ENCODE data around the gene EHD3.

Gene EHD3

DNA sequence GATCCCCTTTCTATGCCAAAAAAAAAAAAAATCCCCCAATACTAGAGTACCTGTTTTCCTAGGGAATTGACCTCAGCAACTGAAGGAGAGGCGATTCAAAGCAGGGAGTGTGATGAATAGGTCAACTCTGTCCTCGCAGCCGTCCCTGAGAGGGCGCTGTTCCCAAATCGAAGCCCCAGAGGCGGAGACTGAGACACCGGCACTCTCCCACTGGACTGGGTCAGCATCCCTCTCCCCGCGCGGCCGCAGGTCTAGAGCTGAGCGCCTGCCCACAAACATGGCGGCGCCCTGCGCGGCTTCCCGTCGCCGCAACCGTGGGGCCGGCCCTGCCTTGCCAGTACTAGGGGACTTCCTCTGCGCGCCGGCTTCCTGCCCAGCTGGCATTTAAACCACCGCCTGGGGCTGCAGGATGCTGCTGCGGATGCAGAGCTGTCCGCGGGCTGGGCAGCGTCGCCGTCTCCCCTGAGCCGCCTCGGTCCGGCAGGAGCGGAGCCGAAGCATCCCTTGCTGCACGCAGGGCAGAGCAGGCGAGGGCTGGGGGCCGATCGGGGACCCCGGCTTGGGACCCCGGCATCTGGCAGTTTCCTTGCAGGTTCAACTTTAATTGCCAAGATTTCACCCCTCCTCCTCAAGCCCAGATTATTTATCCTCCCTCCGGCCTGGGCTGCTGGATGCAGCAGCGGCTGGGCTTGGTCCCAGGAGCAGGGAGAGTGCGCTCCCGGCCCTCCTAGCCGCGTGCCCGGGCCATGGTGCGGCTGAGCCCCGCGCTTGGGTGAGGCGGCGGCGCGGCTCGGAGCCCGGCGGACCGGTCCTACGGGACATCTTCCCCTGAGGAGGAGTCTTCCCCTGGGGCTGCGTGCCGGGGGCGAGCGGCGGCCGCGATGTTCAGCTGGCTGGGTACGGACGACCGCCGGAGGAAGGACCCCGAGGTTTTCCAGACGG, at the start of gene EHD3:
TSS of gene EHD3 (plus strand) at position 412 of the 942 bp plus-strand sequence. CDS start at position 882, 470 bp downstream.
- DNase-seq, result peak; percentile 31 to 68 (median 48)

DNA sequence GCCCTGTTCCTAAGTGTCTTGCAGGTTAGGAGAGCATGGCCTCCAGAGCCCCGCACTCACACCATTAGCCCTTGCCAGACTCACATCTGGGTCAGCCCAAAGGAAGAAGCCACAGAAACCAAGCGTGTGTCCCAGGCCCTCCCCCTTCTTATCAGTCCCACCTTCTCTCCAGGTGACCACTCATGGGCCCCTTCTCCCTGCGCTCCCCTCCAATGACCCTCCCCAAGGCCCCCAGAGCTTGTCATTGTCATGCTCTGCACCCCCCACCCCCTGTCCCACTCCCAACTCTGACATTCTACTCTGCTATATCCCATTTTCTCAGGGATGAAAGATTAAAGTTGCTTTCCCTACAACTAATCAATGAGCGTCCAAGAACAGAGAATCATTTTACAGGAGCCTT, 46.8 kb upstream of the EHD3 start:
- no peak for DNase-seq

DNA sequence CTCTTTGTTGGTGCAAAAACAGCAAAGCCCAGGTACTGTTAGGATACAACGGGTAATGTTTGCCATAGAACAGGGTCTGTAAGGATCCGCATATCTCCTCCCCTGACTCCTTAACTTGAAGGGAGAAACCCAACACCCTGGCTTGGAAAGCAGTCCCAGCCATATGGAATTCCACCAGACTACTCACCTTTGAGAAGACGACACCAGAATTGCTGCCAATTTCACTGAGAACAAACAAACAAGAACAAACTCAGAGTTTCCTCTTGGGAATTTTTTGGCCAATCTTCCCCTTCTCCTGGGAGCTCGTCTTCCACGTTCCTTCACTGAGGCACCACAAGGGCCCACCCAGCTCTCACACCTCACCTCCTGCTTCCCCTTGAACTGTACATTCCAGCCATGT, 45.8 kb upstream of the EHD3 start:
- DNase-seq, result no peak

DNA sequence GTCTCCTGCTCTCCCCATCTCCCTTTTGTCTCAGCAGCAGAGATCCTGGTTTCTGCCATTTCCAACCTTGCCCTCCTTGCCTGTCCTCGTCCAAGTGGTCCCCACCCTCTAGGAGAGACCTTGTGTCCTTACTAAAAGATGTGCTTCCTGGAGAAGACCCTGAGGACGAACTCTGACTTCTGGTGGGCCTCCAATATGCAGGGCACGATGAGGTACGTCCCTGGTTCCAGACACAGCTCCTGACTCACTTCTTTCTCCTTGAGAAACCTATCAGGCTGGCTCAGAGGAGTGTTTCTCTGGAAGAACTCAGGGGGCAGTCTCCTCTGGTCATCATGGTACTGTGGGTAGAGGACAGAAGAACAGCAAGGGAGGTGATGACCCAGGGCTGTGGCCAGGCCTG, 44.8 kb upstream of the EHD3 start:
- no peak for DNase-seq

DNA sequence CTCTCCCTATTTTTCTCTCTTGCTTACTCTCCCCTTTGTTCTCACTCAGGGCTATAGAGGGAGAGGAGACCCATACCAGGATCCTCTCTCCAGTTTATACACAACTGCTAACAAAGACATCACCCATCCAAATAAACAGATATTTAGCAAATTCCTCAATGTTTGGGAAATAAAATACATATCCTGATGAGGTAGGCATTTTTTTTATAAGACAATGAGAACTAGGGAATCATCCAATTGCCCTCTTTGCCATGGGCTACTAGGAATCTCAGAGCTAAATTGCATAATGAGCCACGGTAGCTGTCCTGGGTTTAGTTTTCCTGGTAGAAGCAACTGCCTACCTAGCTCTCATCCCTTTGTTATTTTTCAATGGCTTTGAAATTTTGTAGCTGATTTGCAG, 43.8 kb upstream of the EHD3 start:
- no peak for DNase-seq

DNA sequence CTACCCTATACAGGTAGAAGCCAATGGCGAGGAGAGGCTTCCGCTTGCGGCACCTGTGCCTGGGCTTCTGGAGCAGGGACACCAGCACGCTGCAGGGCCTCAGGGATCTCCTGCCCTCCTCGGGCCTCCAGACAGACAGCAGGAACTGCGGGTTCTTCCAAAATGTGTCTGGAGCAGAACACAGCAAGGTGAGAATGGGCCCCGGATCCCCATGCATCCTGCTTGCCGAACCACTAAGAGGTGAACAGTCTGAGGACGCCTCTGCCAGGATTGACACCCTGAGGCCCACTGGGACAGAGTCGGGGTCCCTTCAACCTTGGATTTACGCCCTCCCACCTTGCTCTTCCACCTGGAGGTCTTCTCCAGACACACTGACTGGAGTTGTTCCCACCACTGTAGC, 42.0 kb upstream of the EHD3 start:
- no peak for DNase-seq

DNA sequence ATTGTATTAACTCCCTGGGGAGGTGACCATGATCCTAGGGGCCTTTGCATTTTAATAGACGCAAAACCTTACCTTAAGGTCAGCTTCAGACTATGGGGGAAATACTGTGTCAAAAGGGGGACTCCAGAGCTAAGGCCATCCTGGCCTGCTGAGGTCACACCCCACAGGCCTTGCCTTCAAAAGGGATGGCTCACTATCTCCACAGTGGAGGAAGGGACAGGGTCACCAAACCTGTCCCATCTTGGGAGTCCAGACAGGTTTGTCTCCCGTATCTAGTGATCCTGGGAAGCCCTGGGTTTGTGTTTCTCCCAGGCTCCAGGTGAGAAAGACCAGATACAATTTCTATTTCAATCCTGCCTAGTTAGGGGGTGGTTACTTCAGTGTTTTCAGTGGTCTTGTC, 41.6 kb upstream of the EHD3 start:
- DNase-seq, result no peak

DNA sequence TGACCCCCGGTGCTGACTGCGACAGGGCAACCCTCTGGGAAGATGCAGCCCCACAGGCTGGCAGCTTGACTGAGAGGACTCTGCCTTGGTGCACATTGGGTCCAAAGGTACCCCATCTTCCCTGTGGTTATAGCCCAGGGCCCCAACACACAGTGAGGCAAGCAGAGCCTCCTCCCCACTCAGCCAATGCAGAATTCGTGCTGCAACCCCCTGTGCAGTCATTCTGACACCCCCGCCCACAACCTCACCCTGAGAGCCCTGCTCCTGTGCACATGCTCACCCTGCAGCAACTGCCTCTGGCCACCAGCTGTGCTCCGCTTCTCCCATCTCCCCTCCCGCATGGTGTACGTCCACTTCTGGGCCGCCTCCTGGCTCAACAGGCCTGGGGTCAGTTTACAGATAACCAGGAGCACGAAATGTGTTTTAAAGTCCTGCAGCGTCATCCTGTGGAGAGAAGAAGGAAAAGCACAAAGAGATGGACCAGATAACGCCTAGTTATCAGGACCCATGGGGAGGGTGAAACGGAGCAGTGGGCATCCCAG, 41.0 kb upstream of the EHD3 start:
- no peak for DNase-seq

DNA sequence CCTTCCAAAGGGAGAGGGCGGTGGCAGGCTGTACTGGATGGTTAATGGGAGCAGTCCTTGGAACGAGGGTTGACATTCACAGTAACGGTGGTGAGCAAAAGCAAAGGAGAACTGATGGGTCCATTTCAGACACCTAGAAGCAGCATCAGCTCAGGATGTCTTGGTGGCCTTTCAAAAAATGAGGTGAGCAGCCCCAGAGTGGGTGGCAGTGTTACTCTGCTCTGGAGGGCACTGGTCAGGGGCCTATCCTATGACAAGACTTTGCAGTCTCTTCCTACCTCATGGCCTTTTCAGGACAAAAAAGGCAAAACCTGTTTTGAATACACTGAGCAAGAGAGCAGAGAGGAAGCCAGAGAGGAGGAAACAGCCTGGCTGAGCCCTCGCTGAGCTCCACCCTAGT, 40.1 kb upstream of the EHD3 start:
- DNase-seq, result no peak

DNA sequence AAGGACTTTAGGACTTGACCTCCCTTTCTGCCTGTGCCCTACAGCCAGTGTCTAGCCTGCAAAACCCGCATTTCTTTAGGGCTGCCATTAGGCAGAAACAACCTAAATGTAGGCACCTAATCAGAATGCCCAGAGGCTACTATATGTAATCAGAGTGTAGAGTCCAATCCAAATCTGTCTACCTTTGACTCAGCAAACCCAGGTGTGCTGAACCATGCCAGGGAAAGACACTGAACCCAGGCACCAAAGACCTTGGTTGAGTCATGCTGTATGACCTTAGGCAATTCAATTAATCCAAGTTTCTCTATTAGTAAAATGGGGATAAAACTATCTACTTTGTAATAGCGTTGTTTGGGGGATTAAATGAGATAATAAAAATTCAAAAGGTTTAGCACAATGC, 37.3 kb upstream of the EHD3 start:
- DNase-seq, result no peak

DNA sequence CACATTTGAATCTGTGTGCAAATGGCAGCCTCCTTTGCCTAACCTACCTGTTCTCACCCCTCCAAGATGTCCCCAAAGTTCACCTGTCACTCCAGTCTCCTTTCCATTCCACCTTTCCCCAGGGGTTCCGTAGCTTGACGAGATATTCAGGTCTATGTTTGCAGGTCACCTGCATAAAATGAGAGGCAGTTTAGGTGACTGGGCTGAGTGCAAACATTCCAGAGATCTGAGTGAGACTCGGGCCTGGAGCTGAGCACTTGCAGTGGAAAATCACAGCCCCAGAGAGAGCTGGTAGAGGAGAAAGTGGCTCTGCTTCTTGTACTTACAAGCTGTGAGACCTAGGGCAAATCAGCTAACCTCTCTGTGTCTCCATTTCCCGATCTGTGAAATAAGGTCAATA, 36.8 kb upstream of the EHD3 start:
- no peak for DNase-seq

DNA sequence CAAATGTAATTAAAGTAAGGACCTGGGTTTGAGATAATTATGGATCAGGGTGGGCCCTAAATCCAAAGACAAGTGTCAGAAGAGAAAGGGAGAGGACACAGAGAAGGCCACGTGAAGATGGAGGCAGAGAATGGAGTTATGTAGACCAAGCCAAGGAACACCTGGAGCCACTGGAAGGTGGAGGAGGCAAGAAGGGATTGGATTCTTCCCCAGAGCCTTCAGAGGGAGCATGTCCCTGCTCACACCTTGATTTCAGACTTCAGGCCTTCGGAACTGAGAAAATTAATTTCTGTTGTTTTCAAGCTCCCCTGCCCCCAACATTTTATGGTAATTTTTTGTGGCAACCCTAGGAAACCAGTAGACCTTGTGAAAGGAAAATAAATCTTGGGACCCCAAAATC, 36.3 kb upstream of the EHD3 start:
- DNase-seq, result no peak

DNA sequence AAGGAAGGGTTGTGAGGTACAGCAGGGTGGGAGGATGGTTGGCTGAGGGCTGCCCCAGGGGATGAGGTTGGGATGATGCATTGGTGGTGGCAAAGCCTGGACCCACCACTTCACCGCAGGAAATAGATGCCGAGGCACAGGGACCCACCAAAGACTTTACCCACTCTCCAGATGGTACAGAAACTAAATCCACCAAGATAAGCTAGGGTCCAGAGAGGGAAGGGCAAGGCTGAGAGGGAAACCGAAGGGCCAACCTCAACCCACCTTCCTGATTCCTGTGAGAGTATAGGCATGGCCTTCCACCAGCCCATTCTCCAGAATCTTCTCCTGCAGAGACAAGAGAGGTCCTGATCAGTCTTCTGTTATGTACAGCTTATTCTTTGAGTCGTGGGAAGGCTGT, 34.7 kb upstream of the EHD3 start:
- DNase-seq, result no peak

DNA sequence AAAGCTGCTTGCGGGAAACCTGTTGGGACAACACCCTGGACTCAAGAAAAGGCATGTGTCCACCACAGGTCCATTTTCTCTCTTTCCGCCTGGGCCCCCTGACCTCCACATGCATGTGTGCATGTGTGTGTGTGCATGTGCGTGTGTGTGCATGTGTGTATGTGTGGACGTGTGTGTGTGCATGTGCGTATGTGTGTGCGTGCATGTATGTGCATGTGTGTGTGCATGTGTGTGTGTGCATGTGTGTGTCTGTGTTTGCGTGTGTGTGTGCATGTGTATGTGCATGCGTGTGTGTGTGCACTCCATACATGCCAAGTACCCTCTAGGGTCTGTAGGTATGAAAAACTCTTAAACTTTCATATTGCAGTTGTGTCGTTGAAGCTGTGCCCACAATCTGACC, 33.0 kb upstream of the EHD3 start:
- no peak for DNase-seq

DNA sequence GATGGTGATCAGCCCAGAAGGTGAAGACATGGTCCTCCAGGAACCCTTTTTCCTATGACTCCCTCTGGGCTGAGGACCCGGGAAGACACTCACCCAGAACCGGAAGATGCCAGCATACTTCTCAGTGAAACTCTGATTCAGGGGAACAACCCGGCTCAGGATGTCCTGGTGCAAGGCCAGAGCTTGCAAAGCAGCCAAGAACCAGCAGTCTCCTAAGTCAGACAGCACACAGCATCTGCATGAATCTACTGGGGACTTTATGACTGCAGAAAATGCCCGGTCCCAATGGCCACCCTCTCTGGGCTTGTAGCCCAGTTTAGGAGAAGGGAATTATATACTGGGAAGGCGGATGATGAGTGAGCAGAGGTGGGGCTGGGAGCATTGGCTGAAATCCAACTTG, 31.9 kb upstream of the EHD3 start:
- DNase-seq, result no peak

DNA sequence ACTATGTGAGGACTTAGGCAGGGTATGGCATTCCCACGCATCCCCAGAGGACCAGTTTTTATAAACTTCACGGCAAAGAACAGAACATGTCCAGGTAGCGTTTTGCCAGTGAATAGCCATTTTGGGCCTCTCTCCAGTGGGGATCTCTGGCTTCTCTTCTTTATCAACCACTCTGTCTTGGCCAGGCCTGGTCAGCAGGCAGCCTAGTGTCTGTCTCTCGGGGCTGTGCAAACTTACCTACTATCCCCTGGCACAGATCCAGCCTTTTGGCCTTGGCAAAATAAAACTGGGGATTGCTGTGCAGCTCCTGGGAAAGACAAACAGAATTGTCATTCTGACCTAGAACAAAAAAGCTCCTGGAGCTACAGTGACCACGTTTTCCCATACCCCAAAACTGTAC, 31.1 kb upstream of the EHD3 start:
- no peak for DNase-seq

DNA sequence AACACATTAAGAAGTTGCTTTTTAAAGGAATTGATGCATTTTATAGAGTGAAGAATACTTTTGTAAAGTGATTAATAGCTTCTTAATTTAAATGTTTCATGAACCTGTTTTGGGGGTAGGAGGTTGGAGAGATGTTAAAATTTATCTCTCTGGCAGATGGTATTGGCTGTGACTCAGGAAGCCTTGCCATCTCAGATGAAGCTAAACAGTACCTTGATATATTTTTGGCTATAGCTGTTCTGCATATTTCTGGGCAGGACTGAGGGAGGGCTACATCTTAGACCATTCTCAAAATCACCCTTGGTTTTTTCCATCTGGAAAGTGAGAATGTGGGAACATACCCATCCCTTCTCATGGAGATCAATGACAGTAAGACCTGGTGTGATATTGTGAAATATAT, 30.0 kb upstream of the EHD3 start:
- no peak for DNase-seq

DNA sequence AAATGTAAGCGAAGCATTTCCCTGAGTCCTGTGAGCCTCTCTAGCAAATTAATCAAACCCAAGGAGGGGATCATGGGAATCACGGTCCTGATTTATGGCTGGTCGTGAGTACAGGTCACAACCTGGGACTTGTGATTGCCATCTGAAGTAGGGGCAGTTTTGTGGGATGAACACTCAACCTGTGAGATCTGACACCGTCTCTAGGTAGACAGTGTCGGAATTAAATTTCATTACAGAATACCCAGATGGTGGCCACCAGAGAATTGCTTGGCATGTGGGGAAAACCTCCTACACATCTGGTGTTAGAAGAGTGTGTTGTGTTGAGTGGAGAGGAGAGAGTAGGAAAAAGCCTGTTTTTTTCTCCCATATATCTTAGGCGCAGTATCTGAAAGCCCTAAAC, 29.2 kb upstream of the EHD3 start:
- DNase-seq, result no peak

DNA sequence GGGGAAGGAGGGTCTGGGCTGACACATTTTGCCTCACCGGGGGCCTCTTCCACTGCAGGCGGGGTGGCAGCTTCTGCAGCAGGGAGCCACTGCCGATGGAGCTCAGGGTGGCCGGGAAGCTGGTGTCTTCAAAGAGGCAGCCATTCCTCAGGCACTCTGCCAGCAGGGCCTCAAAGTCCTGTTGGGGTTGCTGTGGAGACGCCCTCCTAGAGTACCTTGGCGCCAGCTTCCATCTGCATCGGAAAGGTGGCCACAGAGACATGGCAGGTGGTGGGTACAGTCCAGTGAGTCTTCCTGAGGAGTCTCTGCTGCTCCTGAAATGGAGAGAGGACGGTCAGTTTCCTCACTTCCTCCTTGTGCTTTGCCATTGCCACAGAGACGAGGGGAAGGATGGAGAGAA, 28.8 kb upstream of the EHD3 start:
- no peak for DNase-seq

DNA sequence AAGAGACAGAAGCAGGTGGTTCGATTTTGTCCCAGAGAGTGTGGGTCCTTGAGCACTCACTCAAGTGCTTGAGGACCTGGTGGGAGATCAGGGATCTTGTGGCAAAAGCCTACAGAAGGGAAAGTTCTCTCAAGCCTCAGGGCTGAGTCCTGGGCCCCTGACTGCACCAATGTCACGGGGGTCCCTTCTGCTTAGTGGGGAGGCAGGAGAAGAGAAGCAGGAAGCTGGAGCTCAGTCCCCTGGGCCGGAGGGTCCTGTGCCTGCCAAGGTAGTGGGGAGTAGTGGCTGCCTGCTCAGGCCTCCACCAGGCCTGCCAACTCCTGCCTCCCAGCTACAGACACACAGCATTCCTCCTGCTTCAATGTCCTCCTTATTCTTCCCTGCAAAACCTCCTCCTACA, 28.3 kb upstream of the EHD3 start:
- DNase-seq, result no peak

DNA sequence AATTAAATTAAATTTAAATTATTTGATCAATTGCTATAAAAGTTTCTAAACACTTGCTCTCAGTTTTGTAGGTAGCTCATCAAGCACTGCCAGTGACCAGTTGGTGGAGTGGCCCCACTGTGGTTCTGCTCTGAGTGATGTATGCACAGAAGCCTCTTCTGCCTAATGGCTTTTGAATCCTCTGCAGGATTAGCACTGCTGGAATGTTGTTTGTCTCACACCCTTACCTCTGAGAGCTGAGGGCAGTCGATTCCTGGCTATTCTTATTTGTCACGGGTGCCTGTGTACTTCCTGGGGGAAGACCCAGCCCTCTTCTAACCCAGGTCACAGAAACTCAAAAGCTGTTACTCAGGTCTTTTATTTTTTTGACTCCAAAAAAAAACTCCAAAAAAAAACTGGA, 26.2 kb upstream of the EHD3 start:
- no peak for DNase-seq

DNA sequence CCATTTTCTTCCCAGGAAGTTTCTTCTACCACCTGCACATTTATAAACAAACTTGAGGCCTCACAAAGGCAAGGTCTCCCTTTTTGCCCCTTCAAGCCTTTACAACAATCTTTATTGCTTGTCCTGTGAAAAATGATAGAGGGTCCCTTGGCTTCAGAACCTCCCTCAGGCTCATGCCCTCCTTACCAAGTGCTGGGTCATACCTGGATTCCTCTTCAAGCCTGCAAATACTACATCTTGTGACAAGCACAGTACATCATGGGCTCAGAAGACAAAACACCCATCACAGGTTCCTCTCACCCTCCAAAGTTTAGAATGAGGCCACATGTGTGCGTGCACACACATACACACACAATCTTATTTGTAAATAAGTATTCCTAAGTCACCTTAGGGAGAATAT, 25.7 kb upstream of the EHD3 start:
- DNase-seq, result no peak

DNA sequence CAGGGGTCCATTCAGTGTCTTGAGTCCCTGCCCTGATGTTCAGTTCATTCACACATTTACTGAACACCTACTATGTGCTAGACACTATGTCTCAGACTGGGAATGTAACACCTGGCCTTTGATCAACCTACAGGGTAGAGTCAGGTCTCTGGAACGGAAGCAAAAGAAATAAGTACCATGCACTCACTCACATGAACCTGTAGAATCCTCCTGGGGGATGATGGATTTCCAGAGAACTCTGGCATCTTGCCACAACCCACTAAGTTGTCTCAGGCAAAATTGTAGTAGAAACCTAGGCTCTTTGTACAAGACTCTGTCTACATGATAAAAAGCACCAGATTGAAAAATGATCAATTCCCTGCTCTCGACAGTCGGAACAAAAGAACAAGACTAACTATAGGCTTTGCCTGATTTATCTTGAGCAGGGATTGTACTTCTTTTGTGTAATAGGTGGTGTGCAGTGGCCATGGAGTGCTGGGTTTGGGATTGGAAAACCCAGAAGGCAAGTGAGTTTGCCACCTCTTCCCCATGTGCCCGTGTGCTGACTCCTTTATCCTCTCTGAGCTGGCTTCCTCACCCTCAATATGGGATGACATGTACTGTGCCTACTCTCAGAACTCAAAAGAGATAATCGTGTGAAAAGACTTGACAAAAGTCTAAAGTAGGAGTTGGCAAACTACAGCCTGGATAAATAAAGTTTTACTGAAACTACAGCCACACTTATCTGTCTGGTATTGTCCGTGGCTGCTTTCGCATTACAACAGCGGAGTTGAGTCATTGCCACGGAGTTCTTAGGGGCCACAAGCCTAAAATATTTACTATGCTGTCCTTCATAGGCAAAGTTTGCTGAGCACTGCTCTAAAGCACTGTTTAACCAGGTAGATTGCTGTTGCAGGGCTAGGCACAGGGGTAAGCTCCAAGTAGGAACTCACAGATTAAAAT, 21.0 kb upstream of the EHD3 start:
- no peak for DNase-seq
